NK-92 (cell line): ENCODE measurements around the gene PLEKHM3.
"Not testable (repeated sequence)": the region's sequence is repeated elsewhere in the genome, so short reads cannot be mapped to it uniquely, and the experiment has no call there.

Experiments used
- DNase-seq: peaks from one replicate; lab custom pipeline; 2025; ENCODE audit not compliant: unreplicated experiment; lab: John Stamatoyannopoulos, UW

PLEKHM3 gene

GRCh38 chr2:207951734-207952470 is 73.4 kb downstream of the PLEKHM3 start:
- DNase-seq: no peak

- DNase-seq: no peak
Measured at GRCh38 chr2:207950761-207951114, 74.6 kb downstream of the PLEKHM3 start.

GRCh38 chr2:207950063-207950760 is 75.1 kb downstream of the PLEKHM3 start:
- DNase-seq: no peak

GRCh38 chr2:207949245-207949644 is 76.1 kb downstream of the PLEKHM3 start:
- not testable (repeated sequence) for DNase-seq

GRCh38 chr2:207944979-207945600 is 80.2 kb downstream of the PLEKHM3 start:
- no peak for DNase-seq

- DNase-seq: no peak
Measured at GRCh38 chr2:207944334-207944733, 81.0 kb downstream of the PLEKHM3 start.

GRCh38 chr2:207939342-207940108 is 85.8 kb downstream of the PLEKHM3 start:
- no peak for DNase-seq

- no peak for DNase-seq
Measured at GRCh38 chr2:207938886-207939285, 86.4 kb downstream of the PLEKHM3 start.

- DNase-seq: no peak
Measured at GRCh38 chr2:207938415-207938814, 86.9 kb downstream of the PLEKHM3 start.

GRCh38 chr2:207937823-207938222 is 87.5 kb downstream of the PLEKHM3 start:
- DNase-seq: no peak

- DNase-seq: no peak
Measured at GRCh38 chr2:207937253-207937652, 88.1 kb downstream of the PLEKHM3 start.

- no peak for DNase-seq
Measured at GRCh38 chr2:207936380-207936779, 88.9 kb downstream of the PLEKHM3 start.

GRCh38 chr2:207935991-207936370 is 89.3 kb downstream of the PLEKHM3 start:
- DNase-seq: no peak

- no peak for DNase-seq
Measured at GRCh38 chr2:207935121-207935990, 90.0 kb downstream of the PLEKHM3 start.

- no peak for DNase-seq
Measured at GRCh38 chr2:207934720-207935119, 90.6 kb downstream of the PLEKHM3 start.

GRCh38 chr2:207933396-207934065 is 91.8 kb downstream of the PLEKHM3 start:
- no peak for DNase-seq

GRCh38 chr2:207932106-207932505 is 93.2 kb downstream of the PLEKHM3 start:
- no peak for DNase-seq

GRCh38 chr2:207930747-207931146 is 94.6 kb downstream of the PLEKHM3 start:
- no peak for DNase-seq

- no peak for DNase-seq
Measured at GRCh38 chr2:207929923-207930322, 95.4 kb downstream of the PLEKHM3 start.

GRCh38 chr2:207928079-207928478 is 97.2 kb downstream of the PLEKHM3 start:
- no peak for DNase-seq
